Right renal pelvis (tissue), 4 donors: ENCODE measurements around the gene FALEC. TPM values are rescaled to one million over a fixed set of nuclear protein-coding genes. Genes with fewer than 3 reads are reported as not detected.

Source experiments
- DNase-seq, 4 donors: peaks; one replicate each; pipeline ENCODE4 v3.0.0-alpha.2; 2013; ENCODE audit warnings: low read depth in 4 of 4, low spot score in 3 of 4, missing footprints in 1 of 4
- polyA plus RNA-seq, 4 donors: library from polyadenylated mRNA; unstranded; fragments of 120-200 nt; gene quantifications; one replicate each; pipeline ENCODE4 v1.2.1, GENCODE V29; 2013; ENCODE audit not compliant: insufficient read length in 4 of 4

The FALEC gene
- polyA plus RNA-seq, 4 donors = 0.42 to 0.44 TPM; not detected in 2

DNA sequence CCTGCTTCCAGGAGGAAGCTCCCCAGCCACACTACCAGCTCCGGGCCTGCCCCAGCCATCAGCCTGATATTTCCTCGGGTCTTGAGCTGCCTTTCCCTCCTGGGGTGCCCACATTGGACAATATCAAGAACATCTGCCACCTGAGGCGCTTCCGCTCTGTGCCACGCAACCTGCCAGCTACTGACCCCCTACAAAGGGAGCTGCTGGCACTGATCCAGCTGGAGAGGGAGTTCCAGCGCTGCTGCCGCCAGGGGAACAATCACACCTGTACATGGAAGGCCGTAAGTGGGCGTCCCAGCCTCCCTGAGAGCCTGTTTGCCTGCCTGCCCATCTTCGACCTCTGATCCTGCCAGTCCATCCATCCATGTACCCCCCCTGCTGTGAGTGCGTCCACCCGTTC lies 4.0 kb upstream of the FALEC start:
- DNase-seq = no peak

DNA sequence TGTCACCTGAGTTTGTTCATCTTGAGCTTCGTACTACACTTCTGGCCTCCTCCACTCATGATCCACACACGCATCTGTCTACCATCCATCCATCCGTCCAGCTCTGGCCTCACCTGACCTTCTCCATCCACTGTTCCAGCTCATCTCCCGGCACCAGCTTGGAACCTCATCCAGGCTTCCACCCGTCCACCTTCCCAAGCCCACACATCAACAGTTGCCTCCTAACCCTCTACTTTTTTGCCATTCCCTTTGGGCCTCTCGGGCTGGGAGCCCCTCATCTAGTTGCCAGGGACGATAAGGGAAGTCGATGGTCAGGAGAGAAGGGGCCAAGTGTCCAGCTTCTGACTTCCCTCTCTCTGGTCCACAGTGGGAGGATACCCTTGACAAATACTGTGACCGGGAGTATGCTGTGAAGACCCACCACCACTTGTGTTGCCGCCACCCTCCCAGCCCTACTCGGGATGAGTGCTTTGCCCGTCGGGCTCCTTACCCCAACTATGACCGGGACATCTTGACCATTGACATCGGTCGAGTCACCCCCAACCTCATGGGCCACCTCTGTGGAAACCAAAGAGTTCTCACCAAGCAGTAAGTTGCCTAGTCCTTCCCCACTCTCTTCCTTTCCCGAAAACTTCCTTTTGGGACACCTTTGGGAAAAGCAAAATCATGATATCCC lies 3.4 kb upstream of the FALEC start:
- no peak for DNase-seq

DNA sequence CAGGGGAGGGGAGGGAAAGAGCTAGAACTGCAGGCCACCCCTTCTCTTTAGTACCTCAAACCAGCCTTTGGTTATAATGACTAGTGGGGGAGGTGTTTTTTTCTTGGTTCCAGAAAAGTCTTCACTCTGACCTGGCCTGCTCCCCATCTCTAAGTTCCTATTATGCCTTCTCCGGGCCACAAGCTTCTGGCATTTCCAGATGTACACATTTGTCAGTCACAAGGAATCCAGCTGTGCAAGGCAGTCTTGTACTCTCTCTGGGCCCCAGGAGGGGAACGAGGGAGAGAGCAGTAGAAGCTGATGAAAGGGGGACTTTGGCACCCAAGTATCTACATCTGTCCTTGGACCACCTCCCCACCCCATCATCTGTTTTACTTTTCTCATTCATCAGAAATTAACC lies 2.7 kb upstream of the FALEC start:
- DNase-seq = no peak

DNA sequence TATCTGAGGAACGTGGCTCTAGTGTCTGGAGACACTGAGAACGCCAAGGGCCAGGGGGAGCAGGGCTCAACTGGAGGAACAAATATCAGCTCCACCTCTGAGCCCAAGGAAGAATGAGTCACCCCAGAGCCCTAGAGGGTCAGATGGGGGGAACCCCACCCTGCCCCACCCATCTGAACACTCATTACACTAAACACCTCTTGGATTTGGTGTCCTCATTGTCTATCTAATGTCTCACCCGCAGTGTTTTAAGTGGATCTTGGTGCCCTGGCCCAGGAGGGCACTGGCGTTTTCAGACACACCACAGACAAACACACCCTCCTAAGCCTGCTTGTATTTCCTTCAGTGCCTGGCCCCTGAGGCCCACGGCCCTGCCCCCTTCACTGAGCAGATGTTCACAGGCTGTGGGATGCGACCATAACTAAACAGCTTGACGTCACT lies 2.2 kb upstream of the FALEC start:
- DNase-seq = no peak

DNA sequence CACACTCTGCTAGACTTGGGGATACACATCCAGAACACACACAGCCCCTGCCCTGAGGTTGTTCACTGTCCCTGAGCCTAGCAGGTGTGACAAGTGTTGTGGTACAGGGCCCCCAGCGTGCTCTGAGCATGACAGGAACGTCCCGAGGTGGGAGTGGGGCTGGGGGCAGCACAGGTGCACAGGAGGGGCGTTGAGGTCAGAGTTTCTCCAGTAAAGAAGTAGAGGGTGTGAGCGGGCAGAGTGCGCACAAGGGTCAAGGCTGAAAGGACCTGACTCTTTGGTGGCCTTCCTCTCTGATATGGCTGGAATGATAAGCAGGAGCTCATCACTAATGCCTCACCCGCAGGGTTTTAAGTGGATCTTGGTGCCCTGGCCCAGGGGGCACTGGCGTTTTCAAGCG lies 1.3 kb upstream of the FALEC start:
- no peak for DNase-seq

DNA sequence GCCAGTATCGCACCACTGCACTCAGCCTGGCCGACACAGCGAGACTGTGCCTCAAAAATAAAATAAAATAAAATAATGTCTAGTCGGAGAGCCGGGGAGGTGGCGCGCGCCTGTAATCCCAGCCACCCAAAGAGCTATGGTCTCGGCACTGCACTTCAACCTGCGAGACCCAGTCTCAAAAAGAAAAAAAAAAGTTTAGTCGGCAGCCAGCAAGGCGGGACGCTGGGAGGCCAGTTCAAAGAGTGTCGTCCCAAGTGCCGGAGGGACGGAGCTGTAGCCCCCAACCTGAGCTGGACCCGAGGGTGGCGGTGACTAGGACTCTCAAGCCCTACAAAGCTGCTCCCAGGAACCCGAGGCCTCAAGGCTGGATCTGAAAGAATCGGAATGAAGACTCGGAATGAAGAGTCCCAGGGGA lies 632 bp upstream of the FALEC start:
- no peak for DNase-seq

DNA sequence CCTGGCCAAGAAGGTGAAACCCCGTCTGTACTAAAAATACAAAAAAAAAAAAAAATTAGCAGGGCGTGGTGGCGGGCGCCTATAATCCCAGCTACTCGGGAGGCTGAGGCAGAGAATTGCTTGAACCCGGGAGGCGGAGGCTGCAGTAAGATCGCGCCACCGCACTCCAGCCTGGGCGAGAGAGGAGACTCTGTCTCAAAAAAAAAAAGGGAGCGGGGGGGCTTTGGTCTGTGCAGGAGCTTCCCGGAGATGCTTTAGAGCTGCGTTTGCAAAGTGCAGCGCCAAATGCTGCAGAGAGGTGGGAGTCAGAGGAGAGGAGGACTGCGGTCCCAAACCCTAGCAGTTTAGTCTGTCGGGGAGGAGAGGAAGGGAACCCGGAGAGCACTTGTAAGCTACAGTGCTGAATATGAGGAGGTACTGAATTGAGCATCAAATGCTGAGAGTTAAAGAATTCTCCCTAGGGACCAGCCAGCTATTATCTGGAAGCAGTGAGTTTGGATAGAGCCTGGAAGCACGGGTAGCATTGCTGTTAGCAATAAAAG lies 569 bp downstream of the FALEC start:
- no peak for DNase-seq

DNA sequence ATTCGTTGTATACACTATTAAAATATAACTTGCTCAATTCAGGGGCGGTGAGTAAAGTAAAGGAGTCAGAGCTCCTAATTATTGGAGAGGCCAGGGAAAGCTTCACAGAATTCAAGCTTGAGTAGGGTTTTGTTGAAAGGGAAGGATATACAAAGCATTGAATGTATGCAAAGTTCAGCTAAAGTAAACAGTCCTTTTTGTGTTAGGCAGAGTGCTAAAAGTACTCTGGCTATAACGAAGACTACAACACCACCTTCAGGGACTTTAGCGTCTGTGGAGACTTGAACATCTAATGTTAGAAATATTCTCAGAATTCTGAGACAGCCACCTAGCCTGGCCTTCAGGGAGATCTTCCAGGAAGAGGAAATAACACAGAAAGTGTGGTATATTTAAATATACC lies 1.1 kb downstream of the FALEC start:
- no peak for DNase-seq

DNA sequence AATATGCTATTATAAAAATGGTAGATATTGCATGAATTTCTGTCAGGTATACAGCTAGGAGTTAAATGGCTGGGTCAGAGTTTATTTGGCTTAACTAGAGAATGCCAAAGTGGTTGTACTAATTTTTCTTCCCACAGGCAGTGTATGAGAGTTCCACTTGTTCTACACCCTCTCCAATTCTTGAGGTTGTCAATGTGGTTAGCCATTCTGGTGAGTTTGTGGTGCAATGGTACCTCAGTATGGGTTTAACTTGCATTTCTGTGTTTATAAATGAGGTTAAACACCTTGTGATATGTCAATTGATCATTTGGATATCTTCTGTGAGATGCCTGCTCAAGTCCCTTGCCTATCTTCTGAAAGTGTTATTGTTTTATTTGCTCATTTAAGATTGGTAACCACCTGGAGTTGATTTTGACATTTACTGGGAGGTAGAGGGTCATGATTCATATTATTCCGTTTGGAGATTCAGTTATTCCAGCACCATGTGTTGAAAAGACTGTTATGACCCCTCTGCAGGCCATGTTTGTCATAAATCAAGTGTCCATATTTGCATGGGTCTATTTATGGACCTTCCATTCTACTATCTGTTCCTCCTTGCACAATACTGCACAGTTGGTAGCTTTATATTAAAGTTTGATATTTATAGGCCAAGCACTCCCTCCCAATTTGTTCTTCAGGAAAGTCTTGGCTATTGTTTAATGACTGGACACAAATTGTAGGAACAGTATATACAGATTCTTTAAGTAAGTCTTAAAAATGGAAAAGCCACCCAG lies 5.8 kb downstream of the FALEC start:
- DNase-seq = no peak

DNA sequence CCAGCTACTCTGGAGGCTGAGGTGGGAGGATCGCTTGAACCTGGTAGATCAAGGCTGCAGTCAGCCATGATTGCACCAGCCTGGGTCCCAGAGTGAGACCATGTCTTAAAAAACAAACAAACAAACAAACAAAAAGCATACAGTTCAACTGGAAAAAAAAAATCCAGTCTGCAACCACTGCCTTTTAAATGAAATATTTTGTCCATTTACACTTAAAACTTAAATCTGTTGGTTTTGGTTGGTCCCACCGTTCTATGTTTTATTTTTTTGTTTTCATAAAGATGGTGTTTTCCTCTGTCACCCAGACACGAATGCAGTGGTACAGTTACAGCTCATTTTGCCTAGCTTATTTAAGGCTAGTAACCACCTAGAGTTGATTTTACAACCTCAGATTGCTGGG lies 9.8 kb downstream of the FALEC start:
- no peak for DNase-seq

DNA sequence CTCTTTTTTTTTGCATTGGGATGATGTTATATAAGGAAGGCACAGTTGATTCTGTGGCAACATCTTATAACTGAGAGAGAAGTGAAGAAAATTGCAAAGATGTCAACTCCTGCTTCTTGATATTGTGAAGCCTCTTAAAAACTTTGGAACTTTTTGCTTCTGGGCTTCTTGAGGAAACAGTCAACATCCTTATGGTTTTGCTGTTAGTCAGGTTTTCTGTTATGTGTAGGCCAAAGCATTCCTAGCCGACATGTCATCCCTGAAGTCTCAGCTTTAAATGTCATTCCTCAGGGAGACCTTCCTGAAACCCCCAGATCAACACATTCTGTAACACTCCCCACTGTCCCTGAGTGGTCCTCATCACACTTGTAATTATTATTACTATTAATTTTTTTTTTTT lies 12.6 kb downstream of the FALEC start:
- DNase-seq = no peak

DNA sequence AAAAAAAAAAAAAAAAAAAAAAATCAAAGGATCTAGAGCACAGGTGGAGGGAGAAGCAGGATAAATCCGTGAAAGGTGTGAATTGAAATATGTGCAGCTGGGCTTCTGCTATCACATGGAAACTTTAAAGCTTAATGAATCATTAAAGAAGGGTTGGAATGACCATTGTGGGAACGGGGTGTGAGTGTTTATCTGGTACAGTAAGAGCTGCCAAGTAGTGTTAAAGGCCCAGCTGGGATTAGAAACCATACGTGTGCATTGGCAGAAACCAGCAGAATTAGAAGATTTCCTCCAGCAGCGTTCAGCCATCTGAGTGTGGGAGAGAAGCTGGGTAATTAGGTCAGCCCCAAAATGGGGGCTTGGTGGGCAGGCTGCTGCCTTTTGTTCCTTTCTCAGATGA lies 13.5 kb downstream of the FALEC start:
- DNase-seq = no peak

DNA sequence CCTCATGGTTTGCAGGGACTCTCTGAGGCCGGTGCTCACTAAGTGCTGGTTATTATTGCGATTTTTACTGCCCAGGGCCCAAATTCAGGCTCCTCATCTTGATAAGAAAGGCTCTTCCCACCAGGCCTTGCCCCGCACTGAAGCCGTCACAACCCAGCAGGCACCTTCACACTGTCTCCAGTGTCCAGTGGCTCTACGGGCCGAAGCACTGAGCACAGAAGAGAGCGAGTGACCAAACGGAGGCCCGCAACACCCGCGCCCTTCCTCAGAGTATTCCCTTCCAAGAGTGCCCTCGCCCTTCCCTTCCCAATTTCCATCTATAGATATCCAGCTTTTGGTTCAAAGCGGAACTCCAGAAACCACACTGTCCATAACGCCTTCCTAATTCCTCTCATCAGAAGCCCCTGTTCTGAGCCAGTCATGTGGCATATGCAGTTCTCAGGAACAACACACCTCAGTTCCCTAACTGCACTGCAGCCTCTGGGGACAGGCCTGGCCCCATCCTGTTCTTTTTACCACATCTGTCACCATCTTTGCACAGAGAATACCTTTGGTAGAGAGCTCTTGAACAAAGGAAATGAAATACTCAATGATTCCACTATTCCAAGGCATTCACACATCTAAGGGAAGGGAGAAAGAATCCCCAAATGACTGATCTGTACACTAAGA lies 15.1 kb downstream of the FALEC start:
- DNase-seq = no peak

DNA sequence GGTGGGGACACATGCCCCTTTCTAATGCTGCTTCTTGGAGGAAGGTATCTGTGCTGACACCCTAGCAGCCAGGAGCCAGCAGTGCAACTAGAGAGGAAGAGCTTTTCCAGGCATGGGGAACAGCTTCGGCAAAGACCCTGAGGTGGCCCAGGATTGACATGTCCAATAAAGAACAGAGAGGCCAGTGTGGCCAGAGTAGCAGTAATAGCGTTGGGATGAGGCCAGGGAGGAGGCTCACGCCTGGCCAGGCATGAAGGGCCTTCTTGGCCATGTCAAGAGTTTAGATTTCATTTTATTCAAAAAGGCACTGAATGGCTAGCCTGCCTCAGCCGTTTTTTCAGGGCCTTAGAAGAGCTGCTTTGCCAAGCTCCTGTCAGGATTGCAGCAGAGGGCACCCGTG lies 17.3 kb downstream of the FALEC start:
- no peak for DNase-seq

DNA sequence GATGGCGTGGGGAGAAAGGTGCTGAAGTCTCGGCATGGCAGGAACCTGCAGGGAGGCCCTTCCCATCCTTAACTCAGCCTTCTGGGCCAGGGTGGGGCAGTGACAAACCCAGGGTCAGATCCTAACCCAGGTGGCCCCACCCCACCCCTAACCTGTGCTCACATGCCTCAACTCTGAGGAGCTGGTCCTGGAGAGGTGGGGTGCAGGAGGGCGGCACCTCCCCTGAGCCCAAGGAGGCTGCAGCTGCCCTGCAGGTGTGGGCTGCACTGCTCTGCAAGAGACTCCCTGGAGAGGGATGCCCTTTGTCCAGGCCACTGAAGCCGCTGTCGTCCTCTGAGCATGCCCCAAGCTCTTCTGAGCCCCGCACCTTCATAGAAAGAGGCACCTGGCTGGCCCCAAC lies 18.4 kb downstream of the FALEC start:
- no peak for DNase-seq

DNA sequence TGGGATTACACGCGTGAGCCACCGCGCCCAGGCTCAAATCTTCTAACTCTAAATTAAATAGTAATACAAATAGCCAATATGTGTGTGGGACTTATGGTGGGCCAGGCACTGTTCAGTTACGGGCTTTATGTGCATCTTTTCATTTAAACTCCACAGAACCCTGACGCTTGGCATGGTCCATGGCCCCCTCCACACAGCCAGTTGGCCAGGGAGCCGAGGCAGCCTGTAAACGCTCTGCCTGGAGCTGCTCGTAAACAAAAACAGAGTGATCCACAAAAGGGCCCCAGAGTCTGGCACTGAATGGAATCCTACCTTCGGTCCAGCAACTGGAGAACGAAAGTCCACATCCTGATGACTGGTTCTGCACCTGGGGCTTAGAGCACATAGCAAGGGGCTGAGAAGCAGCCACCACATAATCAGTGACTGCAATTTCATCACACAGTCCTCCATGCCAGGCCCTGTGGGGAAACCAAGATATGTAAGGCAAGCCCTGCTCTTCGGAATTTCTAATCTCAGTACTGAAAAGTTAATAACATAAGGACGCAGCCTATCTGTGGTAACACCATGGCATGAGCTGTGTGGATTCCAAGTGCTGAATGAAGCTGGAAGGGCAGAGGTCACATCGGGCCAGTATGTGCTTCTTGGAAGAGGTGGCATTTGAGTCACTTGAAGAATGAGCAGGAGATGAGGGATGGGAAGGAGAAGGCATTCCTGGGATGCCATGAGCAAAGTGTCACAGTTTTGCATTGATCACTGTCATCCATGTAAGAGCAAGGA lies 20.1 kb downstream of the FALEC start:
- no peak for DNase-seq

DNA sequence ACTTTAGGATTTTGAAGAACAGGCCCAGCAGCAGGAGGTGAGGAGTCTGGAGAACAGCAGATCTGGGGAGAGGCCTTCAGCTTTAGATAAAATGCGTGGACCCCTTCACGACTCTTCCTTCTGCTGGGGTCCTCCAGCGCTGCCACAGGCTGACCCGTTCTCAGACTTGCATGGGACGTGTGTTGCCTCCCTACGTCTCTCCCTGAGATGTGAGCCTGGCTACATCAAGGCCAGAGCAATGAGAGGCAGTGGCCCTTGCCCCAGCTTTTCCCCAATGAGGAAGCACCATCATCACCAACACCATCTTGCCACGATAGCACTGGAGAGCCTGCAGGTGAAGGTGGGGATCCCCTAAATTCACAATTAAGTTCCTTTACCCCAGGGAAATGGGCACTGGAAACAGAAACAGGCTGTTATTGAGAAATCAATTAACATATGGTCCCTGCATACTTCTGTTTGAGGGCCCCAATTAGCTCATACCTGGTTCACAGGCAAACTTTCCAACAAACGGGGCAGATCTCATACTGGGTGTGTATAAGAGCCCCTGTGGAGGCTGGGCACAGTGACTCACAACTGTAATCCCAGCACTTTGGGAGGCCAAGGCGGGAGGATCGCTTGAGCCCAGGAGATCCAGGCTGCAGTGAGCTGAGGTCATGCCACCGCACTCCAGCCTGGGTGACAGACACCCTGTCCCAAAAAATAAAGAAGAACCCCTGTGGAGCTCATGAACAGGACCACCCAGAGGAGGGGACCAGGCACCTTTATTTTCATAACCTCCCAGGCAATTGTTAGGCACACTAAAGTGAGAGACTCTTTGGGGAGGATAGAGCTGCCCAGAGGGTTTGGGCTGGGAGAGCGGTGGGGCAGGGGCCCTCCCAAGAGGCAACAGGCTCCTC lies 21.5 kb downstream of the FALEC start:
- DNase-seq = no peak

DNA sequence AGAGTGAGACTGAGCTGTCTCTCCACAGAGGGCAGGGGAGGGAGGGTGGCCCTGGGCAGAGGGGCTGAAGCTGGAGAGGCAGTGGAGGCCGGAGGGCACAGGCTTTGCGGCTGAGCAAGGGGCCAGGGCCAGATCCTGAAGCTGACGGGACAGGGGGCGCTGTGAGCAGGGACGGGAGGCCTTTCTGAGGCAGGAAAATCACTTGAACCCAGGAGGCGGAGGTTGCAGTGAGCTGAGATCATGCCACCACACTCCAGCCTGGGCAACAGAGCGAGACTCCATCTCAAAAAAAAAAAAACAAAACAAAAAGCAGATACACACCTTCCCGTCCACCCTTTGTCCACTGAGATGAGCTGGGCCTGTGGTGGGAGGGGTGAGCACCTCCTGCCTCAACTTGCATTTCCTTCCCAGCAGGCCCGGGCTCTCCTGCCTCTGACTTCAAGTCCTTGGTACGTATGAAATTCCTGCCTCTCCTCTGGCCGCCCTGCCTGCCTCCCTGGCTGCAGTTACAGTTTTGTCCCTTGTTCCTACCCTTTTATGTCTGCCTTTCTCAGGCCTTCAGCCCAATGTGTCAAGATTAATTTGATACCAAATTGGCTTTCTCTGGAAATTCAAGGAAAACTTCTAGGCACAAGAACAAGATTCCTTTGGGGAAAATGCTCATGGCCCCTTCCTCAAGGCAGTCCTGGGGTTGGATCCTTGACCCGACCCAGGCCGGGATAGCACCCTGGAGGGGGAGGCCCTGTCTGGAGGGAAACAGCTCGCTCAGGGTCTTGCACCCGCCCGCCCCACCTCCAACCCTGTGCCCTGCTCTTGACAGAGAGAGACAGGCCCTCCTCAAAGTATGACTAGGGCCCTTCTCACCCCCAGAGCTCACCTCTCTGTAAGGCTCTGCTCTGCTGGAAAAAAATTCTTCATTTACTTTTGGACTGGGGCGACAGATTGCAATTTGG lies 22.5 kb downstream of the FALEC start:
- no peak for DNase-seq
